HG03045 (cell line): Measurements from ENCODE around the gene NSF.

ENCODE experiments used
- ATAC-seq: cut with Tn5 transposase; IDR thresholded peaks from one replicate; pipeline ENCODE4 v1.9.1; 2021; ENCODE audit warnings: mild to moderate bottlenecking, moderate library complexity; ENCODE audit not compliant: unreplicated experiment

The NSF gene

DNA sequence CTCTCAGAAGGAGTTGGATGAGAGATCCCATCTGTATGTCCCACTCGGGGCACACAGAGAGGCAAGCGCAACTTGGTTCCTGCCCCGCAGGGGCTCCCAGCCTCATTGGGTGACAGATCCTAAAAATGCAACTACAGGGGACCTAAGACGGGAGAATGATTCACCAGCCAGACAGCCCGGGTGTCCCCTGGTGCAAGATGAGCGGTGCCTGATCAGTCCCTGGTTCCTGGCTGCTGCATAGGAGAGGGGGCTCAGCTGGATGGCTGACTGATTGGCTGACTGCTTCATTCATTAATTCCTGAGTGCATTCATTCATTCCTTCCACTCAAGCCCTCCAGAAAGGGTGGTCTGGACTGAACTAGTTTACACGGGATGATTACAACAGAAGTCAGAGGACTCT lies 206.1 kb downstream of the NSF start:
- ATAC-seq = no peak

DNA sequence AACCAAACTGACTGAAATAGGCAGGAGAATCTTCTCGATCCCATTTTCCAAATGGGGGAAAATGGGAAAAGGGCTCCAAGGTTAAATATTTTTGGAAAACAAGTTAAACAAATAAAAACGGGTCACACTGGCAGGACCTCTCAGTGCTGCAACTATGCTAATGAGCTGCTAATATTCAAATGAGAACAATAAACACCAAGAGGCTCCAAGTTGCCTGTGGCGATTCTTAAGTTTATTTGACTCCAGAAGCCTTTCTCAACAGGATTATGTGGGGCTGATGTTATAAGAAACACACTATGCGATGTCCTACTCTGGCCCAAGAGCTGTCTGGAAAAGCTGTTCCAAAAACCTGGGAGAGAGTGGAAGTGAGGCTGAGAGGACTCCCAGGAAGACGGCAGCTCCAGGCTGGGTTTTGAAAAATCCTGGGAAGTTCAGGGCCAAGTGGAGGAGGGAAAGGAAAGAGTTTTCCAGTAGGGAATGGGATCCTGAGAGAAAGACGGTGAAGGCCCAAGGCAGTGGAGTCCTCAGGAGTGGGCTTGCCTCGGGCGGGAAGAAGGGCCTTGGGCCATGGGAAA lies 206.6 kb downstream of the NSF start:
- ATAC-seq = no peak

DNA sequence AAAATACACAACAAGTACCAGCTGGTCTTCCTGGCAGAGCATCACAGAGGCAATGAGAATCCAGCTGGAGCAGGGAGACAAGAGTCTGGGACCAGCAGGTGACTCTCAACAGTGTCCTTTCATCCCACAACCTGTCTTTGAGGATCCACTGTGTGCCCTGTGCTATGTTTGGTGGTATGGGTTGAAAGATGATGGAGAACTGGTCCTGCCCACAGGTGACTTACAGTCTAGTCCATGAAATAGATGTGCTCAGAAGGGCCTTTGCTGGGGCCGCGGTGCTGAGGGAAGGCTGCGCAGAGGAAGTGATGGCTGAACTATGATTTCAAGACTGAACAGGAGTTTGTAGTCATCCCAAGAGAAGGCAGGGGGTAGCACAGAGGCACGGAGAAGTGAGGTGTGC lies 210.1 kb downstream of the NSF start:
- no peak for ATAC-seq

DNA sequence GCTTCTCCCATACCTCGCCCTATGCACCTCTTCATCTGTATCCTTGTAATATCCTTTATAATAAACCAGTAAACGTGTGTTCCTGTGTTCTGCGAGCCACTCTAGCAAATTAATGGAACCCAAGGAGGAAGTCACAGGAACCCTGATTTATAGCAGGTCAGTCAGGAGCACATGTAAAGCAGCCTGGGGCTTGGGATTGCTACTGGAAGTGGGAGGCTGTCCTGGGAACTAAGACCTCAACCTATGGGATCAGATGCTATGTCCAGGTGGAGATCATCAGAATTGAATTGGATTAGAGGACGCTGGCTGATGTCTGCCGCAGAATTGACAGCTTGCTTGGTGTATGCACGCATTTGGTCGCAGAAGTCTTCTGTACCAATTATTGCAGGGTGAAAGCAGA lies 212.3 kb downstream of the NSF start:
- ATAC-seq = no peak

DNA sequence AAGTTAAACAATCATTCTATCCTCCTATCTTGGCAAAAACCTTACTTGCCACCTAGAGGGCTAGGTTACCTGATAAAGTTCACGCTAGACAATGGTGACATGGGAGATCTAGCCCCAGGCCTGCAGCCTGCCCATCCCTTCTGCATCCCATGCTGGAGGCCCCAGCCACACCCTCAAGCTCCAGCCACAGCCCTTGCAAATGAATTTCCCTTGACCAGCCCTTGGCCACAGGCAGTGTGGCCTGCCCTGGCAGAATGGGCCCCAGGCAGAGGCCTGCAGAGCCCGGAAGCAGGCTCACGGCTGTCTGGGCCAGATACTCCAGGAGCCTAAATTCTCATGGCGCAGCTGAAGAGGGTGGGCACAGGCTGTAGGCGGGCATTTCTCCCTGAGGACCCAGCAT lies 213.1 kb downstream of the NSF start:
- ATAC-seq = no peak

DNA sequence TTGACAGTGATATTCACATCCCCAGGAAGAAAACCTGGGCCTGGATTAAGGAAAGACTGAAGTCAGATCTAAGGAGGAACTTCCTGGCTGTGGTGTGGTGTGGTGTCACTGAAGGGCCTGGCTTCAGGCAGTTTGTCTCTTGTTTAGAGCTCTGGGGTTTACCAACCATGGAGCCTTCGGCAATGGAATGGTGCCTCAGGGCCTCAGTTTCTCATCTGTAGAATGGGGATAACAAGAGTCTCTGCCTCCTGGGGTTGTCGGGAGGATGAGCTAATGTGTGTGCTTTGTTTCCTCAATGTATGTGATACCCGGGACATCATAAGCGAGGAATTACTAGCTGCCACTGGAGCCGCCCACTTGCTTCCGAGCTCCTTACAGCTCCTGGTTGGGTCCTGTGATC lies 215.3 kb downstream of the NSF start:
- ATAC-seq = no peak
